ENCODE data around the gene TMPRSS6.

TMPRSS6 gene

GRCh38 chr22:37112084-37112728 lies 2.7 kb upstream of the TMPRSS6 start:
- no peak for DNase-seq

- DNase-seq: no peak
Observed at GRCh38 chr22:37111156-37111717, 1.7 kb upstream of the TMPRSS6 start.

GRCh38 chr22:37107816-37108621 lies 1.5 kb downstream of the TMPRSS6 start:
- DNase-seq: no peak

- DNase-seq: no peak
Observed at GRCh38 chr22:37105990-37106389, 3.5 kb downstream of the TMPRSS6 start.

GRCh38 chr22:37105154-37105553 lies 4.4 kb downstream of the TMPRSS6 start:
- DNase-seq: no peak

GRCh38 chr22:37103656-37104452 lies 5.7 kb downstream of the TMPRSS6 start:
- no peak for DNase-seq

GRCh38 chr22:37103151-37103550 lies 6.4 kb downstream of the TMPRSS6 start:
- DNase-seq: no peak

GRCh38 chr22:37101311-37102066 lies 8.0 kb downstream of the TMPRSS6 start:
- no peak for DNase-seq

GRCh38 chr22:37100589-37101127 lies 8.9 kb downstream of the TMPRSS6 start:
- DNase-seq: no peak

GRCh38 chr22:37098976-37099591 lies 10.4 kb downstream of the TMPRSS6 start:
- DNase-seq: no peak

GRCh38 chr22:37097346-37097745 lies 12.2 kb downstream of the TMPRSS6 start:
- DNase-seq: no peak

GRCh38 chr22:37095113-37095512 lies 14.4 kb downstream of the TMPRSS6 start:
- peak; percentile 83 for DNase-seq

- no peak for DNase-seq
Observed at GRCh38 chr22:37094239-37094638, 15.3 kb downstream of the TMPRSS6 start.

- DNase-seq: no peak
Observed at GRCh38 chr22:37092997-37093396, 16.5 kb downstream of the TMPRSS6 start.

GRCh38 chr22:37091994-37092393 lies 17.5 kb downstream of the TMPRSS6 start:
- no peak for DNase-seq

GRCh38 chr22:37090920-37091695 lies 18.4 kb downstream of the TMPRSS6 start:
- no peak for DNase-seq

- DNase-seq: no peak
Observed at GRCh38 chr22:37089434-37089833, 20.1 kb downstream of the TMPRSS6 start.

- DNase-seq: peak; percentile 48
Observed at GRCh38 chr22:37088750-37089408, 20.6 kb downstream of the TMPRSS6 start.

GRCh38 chr22:37088108-37088605 lies 21.4 kb downstream of the TMPRSS6 start:
- peak; percentile 74 for DNase-seq

- no peak for DNase-seq
Observed at GRCh38 chr22:37086184-37086583, 23.3 kb downstream of the TMPRSS6 start.

Data from stimulated activated CD4-positive, alpha-beta T cell treated with anti-CD3 and anti-CD28 coated beads, Interleukin-1b, Interleukin-23, amount 100 ng/mL, for 48 hours (primary cell).